GM18505 (cell line): ENCODE data around the gene MYLK.
"Not testable (repeated sequence)": the region's sequence is repeated elsewhere in the genome, so short reads cannot be mapped to it uniquely, and the experiment has no call there.

Experiments
- ATAC-seq: cut with Tn5 transposase; IDR thresholded peaks from one replicate; pipeline ENCODE4 v1.9.1; 2021; ENCODE audit not compliant: unreplicated experiment
- POLR2A ChIP-seq: IDR thresholded peaks from 4 replicates; pipeline ENCODE4 v1.6.1; 2011; ENCODE audit warnings: borderline replicate concordance; ENCODE audit not compliant: insufficient read depth, insufficient read length; ENCODE audit errors: extremely low read depth

MYLK gene

DNA sequence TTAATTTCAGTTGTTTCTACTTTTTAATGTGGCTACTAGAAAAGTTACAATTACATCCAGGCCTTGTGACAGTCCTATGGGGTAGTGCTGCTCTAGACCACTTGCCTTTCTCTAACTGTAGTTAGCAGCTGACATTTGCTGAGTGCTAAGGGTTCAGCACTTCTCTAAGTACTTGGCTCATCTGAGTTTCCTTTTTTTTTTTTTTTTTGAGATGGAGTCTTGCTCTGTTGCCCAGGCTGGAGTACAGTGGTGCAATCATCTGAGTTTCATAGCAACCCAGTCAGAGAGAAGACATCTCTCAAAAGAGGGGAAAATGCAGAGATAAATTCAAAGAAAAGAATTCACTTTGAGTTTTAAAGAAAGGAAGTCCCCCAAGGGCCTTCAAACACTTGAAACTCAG, 130.8 kb downstream of the MYLK start:
- ATAC-seq = no peak
- TF ChIP-seq POLR2A = no peak

DNA sequence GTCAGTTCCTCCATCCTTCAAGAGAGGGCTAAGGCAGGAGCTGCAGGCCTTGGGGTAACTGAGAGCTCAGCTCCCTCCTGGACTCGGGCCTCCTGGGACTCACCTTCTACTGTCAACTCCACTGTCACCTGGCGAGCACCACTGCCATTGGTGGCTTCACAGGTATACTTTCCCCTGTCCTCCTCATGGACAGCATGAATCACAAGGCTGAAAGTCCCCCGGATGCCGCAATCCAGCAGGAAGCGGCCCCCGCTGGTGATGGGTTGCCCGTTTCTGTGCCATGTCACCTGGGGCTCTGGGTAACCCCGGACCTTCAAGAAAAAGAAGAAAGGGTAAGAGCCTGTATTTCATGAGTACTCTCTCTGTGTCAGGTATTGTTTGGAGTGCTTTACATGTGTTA, 131.9 kb downstream of the MYLK start:
- no peak for ATAC-seq
- no peak for TF ChIP-seq POLR2A

DNA sequence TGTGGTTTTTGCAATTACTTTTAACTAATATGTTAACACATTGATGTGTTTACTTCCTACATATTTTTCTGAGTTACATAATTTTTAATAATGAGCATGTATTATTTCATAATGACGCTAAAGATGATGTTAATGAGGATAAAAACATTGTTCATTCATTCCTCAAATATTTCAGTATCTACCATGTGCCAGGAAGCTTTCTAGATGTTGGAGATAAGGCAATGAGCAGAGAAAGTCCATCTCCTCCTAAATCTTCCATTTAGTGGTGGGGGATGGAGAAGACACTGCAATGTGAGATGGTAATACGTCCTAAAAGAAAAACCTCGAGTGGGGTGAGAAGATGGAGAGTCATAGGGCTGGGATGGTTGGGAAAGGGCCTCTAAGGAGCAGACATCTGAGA, 132.7 kb downstream of the MYLK start:
- no peak for ATAC-seq
- TF ChIP-seq POLR2A = no peak

DNA sequence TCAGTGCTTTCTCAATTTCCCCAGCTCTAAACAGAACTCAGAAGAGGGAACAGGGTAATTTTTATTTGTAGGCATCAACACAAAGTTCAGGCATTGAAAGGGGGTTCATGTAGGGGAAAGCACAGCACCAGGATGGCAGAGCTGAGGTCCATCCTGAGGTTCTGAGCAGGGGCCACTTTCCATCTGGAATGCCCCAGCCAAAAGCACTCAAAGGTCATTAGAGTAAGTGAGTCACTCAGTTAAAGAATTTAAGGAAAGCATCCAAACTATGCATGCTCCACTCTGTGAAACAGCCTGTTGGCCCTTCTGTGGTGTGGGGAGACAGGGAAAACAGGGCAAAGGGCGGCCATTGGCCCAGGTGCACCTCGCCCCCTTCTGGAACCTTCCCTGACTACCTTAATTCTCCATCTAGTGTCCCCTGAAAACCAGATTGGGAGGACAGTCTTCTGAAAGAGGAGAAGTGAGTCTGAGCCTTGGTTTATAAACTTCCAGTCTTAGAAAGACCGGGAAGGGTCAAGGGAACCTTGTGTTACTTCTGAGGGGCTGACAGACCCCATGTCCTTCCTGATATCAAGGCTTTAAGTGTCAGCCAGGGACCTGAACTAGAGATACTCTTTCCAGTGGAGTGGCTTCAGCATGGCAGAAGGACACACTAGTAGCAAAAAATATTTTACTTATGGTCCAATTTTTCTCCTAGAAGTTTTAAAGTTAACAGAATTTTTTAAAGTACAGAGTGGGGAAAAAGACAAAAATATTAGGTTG, 133.3 kb downstream of the MYLK start:
- no peak for TF ChIP-seq POLR2A

DNA sequence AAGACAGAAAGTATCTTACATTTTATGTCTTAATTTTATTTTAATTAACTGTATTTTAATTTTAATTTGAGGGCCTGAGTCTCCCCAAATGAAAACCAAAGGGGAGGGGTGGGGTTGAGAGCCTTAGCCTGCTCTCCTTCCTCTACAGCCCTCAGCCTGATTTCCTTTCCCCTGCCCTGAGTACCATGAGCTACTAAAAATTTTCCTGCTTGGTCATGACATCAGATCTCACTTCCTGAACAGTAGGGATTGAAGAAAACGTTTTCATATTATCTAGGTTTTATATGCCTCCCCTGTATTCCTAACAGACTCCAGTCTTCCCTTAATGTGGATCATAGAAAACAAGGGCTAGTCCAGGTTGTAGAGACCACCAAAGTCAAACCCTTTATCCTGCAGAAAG, 133.9 kb downstream of the MYLK start:
- no peak for ATAC-seq

More for the DNA sequence above, 133.3 kb downstream of the MYLK start:
- ATAC-seq = no peak

DNA sequence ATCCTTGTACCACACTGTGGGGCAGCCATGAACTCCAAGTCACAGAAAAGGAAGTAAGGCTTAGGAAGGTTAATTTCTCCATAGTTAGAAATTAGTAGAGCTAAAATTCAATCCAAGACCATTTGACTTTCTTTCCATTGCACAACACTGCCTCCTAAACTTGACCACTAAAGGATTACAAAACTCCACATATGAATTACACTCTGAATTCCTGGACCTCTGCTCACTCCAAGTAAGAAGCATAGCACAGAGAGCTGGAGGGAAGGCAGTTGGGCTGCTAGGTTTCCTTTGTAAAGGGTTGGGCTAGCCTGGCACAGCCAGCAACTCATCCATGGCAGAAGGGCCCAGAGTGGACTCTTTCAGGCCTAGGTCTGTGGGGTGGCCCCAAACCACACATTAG, 134.4 kb downstream of the MYLK start:
- ATAC-seq = no peak
- TF ChIP-seq POLR2A = no peak

More for the DNA sequence above, 133.9 kb downstream of the MYLK start:
- TF ChIP-seq POLR2A = no peak

DNA sequence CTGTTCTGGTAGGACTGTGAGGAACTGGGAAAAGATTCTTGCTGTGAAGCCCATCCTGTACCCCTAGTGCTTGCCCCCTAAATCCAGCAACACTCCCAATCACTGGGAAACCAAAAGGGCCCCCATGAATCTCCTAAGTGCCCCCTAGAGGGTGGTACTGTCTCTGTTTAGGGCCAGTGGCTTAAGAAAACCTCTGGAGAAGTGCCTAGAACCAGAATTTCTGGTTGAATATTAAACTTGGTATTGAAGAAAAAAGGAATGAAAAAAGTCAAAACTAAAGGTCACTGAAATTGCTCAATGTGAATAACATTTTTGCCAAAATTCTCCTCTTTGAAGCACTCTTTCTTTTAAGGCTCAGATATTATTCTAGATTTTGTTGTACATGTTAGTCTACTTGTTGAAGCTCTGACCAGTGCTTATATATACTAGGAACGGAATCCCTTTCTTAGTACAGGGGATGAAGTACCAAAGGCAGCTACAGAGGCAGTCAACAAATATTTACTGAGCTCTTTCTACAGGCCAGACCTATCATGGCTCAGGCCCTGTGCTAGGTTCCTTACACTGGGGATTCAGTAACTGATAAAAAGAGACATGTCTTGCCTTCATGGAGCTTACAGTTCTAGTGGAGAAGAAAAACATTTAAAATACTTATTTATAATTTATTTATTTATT, 138.8 kb downstream of the MYLK start:
- no peak for TF ChIP-seq POLR2A
- ATAC-seq = no peak

DNA sequence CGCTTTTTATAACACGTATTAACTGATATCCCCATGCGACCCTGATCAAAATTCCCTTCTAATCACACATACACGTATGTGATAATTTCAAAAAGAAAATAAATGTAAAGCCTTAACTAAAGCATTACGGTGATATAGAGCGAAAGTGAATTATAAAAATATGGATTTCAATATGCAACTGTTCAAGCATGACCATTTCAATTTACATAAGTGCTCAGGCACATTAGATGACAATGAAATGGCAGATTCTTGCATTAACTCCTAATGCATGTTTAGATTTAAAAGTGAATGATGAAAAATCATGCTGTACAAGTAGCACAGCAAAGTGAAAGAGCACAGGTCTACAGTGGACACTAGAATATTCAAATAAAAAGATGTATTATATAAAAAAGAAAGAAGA, 140.1 kb downstream of the MYLK start:
- no peak for ATAC-seq

DNA sequence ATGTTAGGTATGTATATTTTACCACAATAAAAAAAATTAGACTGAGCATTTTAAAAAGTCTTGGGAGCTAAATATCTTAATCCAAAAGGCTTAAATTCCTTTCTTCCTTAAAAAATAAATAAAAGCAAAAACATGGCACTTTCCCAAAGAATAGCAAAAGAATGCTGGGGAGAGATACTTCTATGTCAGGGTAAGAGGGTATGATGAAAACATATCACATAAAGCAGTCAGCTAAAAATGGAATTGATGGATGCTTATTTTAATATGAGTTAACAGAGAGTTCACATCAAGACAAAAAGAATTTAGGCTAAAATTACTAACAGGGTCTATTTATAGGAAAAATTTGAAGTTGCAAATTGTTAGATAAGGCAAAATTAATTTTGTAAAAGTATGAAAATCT, 141.0 kb downstream of the MYLK start:
- TF ChIP-seq POLR2A = no peak
- no peak for ATAC-seq

More for the DNA sequence above, 140.1 kb downstream of the MYLK start:
- TF ChIP-seq POLR2A = no peak

DNA sequence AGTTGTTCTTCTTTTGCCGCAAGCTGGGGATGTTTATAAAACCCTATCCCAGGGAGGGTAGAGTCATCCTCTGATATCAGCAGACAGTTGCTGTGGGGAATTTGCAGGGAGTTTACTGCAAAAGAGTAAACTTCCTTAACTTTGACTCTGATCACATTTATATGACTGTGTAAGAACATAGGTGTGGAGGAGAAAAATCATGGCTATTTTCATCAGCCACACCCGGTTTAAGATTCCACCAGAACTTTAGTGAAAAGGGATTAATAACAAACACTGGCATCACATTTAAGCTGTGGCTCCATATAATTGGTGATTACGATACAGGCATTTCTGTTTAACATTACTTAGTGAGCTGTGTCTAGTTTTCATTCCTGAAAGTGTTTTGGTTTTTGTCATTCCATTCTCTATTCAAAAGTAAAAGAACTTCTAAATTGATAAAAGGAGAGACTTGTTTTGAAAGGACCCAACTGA, 143.1 kb downstream of the MYLK start:
- TF ChIP-seq POLR2A = no peak
- ATAC-seq = no peak

DNA sequence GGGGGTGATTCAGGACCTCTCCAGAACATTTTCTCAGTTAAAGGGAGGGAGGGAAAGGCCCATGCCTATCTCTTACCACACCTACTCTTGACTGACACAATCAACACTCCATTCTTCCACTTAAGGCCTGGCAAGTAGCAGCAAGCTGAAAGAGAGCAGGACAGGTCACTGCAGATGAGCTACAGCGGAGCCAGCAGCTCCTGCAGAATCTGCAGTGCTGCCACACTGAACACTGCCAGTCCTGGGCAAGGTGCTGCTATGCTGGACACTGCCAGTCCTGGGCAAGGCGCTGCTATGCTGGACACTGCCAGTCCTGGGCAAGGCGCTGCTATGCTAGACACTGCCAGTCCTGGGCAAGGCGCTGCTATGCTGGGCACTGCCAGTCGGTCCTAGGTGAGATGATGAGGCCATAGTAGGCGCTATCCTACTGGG, 143.7 kb downstream of the MYLK start:
- no peak for ATAC-seq
- TF ChIP-seq POLR2A = no peak

DNA sequence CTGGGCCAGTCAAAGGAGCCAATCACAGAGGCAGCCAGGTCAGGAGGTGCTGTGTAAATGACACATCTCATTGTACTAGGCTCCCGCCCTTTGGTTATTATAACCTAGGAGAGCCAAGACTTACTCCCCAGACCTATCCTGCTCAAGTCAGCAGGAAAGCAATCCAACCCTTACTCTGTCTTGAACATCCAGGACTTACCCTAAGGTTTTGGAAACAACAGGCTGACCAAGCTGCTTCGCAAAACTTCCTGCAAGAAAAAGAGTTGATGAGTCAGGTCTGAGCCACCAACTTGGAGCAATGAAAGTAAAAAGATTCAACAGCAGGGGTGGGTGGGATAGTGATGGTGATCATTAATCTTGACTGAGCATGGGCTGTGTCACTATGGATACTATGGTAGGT, 144.4 kb downstream of the MYLK start:
- no peak for TF ChIP-seq POLR2A
- no peak for ATAC-seq

DNA sequence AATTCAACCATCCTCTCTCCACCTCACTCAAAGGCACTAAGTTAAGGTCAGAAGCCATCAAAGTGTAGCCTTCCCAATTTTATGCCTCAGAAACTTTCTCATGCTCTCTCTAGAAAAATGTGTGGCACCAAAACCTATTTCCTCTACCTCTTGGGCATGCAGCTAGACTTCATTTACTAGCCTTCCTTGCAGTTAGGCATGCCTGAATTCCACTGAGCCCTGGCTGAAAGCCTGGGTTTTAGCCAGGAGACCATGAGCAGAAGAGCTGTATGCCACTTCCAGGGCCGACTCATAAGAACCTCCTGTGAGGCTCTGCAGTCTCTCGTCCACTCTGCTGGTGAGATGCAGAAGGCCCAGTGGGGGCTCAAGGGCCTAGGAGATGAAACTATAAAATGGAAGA, 145.0 kb downstream of the MYLK start:
- no peak for ATAC-seq
- no peak for TF ChIP-seq POLR2A

DNA sequence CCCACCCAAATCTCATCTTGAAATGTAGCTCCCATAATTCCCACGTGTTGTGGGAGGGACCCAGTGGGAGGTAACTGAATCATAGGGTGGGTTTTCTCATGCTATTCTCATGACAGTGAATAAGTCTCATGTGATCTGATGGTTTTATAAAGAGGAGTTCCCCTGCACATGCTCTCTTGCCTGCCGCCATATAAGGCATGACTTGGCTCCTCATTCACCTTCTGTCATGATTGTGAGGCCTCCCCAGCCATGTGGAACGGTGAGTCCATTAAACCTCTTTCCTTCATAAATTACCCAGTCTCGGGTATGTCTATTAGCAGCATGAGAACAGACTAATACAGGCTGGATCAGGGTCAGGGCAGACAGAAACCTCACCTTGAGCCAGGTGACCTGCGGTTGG, 145.6 kb downstream of the MYLK start:
- not testable (repeated sequence) for ATAC-seq

DNA sequence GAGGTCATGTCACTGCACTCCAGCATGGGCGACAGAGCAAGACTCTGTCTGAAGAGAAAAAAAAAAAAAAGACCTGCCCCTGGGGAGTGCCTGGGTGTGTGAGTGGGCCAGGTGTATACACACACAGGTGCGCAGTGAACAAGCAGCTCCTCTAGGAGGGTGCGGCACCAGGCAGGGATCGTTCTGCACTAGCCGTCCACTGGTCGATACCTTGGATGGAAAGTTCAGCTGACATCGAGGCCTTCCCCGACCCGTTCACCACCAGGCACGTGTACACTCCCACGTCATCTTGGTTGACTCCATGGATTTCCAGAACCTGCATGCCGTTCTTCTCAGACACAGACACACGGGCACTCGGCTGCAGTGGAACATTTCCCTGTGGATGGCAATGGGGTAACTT, 147.0 kb downstream of the MYLK start:
- ATAC-seq = no peak

DNA sequence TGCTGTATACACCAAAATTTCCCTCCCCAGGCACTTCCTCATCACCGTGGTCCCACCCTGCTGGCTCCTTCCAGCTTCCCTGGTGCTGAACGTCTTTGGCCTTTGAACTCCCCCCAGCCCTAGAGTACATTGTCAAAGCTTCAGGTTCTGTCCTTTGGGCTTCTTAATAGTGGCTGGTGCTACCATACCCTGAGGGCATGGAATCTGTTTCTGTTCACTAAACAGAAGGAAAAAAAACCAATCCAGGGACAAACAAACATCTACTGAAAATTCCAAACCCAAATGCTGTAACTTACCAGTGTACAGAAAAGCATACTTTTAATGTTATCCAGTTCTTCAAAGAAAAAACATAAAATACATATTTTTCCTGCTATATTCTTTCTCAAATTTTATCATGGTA, 148.7 kb downstream of the MYLK start:
- no peak for TF ChIP-seq POLR2A
- no peak for ATAC-seq

More for the DNA sequence above, 147.0 kb downstream of the MYLK start:
- no peak for TF ChIP-seq POLR2A
